Aorta (tissue), 5 donors: ENCODE data around the gene POU2AF1. TPM values are rescaled to one million over a fixed set of nuclear protein-coding genes. Genes with fewer than 3 reads are reported as not detected.

ENCODE experiments used
- ATAC-seq: fragments of 200-7000 bp; cut with Tn5 transposase; one replicate; pipeline ENCODE4 v1.9.1; 2022; ENCODE audit warnings: moderate library complexity; ENCODE audit not compliant: low FRiP score
- DNase-seq, 2 donors: peaks; one replicate each; pipeline ENCODE4 v3.0.0-alpha.2; 2020
- H3K27ac ChIP-seq, 2 donors: one replicate each; pipeline ENCODE4 v1.5.1; 2013; ENCODE audit warnings: low read length in 2 of 2, mild to moderate bottlenecking in 2 of 2, moderate library complexity in 2 of 2, control low read depth in 1 of 2, inconsistent platforms in 1 of 2, low read depth in 1 of 2
- H3K27me3 ChIP-seq, 2 donors: one replicate each; pipeline ENCODE4 v1.6.1; 2013; ENCODE audit warnings: control low read depth in 1 of 2, low read length in 1 of 2, mild to moderate bottlenecking in 1 of 2, moderate library complexity in 1 of 2; ENCODE audit not compliant: insufficient read depth in 2 of 2, control insufficient read depth in 1 of 2
- H3K36me3 ChIP-seq, 2 donors: one replicate each; pipeline ENCODE4 v1.6.1; 2013; ENCODE audit warnings: control low read depth in 1 of 2, low read length in 1 of 2, mild to moderate bottlenecking in 1 of 2; ENCODE audit not compliant: insufficient read depth in 2 of 2, control insufficient read depth in 1 of 2
- H3K4me1 ChIP-seq, 2 donors: one replicate each; pipeline ENCODE4 v1.6.1; 2013; ENCODE audit warnings: low read length in 2 of 2, control low read depth in 1 of 2, mild to moderate bottlenecking in 1 of 2, moderate library complexity in 1 of 2; ENCODE audit not compliant: insufficient read depth in 2 of 2, control insufficient read depth in 1 of 2
- H3K4me3 ChIP-seq, 2 donors: one replicate each; pipeline ENCODE4 v1.5.1; 2013; ENCODE audit warnings: low read length in 2 of 2, control low read depth in 1 of 2, mild to moderate bottlenecking in 1 of 2
- H3K9me3 ChIP-seq: one replicate; pipeline ENCODE4 v1.6.1; 2013; ENCODE audit warnings: mild to moderate bottlenecking, low read length; ENCODE audit not compliant: control insufficient read depth
- WGBS, 2 donors: extraction: QIAGEN DNeasy Blood & Tissue Kit; methylation state at CpG; one replicate each; pipeline ENCODE4 v1.1.7; 2013; 5-methylcytosine and 5-hydroxymethylcytosine counted together
- intact Hi-C, 2 donors: fragments of 100-400 bp; cut with DNase I; formaldehyde crosslinking; loops; one replicate each; pipeline versions ENCODE4 v1.14.2 to v1.15.0; 2022
- microRNA-seq, 2 donors: library from miRNA; unstranded; fragments of <30 nt; microRNA quantifications; one replicate each; pipeline ENCODE4 v1.2.0, GENCODE V29; 2020
- polyA plus RNA-seq, 2 donors: library from polyadenylated mRNA; stranded (reverse); fragments of 200-250 nt; gene quantifications; one replicate each; pipeline ENCODE4 v1.2.3, GENCODE V29; 2013
- total RNA-seq, 2 donors: library from RNA; stranded (reverse); fragmentation: NEBNext Ultra II Directional; extraction: Animal tissue kit (Norgen Biotek cat#: 25700); gene quantifications; one replicate each; pipeline ENCODE4 v1.2.1, GENCODE V29; 2021
- donor health status: healthy with polysubstance abuse.
- donor health status: Bipolar disorder and iron deficiency.
- donor health status: DM: no; HTN: no; CAD: no.
- donor health status: DM: no; HTN: no; CAD: no.
- donor health status: DM: yes; HTN: yes; CAD: no.

POU2AF1 gene
- total and polyA plus RNA-seq, 4 donors, result 0.05 to 1.2 (median 0.54) TPM

DNA sequence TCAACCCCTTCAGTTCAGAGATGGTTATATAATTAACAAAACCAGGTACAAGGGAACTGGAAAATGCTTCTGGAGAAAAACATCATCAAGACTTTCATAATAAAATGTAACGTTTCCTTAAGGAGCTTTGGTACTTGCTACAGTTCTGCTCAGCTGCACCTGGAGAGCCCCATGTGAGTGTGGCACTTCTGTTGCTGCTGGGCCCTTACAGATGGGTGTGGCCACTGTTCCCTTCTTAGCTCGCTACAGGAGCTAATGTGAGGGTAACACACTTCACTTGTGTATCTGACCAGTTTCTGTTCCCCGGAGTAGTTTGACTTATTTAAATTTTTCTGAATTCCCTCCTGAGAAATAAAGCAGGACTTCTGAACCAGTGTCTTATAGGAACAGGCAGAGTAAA, 76.8 kb downstream of the POU2AF1 start:
- DNase-seq (no peak), ATAC-seq (no peak)
- Histone ChIP-seq H3K27ac (no peak overlapping the region), H3K36me3 (no peaks in the 10 kb centered on the region), H3K27me3 (no peaks in the 10 kb centered on the region), H3K4me3 (no peak overlapping the region), H3K9me3 (no peaks in the 10 kb centered on the region), H3K4me1 (peaks cover 0 to 3% of the 10 kb centered on the region in 2 donors)
- intact Hi-C loops, result loop anchor here in 1 of 2 donors (10.0 kb wide), 1 partner anchor 53 kb away; no protein-coding TSS in a partner anchor
- WGBS, 2 donors, result 85 to 86% methylated on average over 3 of the region's 3 CpGs

Small RNA genes within 50 kb of the gene (microRNA-seq; reads per million reads assigned to microRNA genes)
- 0 reads per million in 2 donors for gene MIR4491

Other genes with a start within 250 kb of the POU2AF1 start
- gene POU2AF2, start 133.6 kb downstream of the POU2AF1 start, total RNA-seq, result not detected
- gene POU2AF2, start 133.6 kb downstream of the POU2AF1 start, polyA plus RNA-seq, result not detected
- 1 to 10 TPM; 1.1 to 4.5 TPM for gene POU2AF3, start 80.7 kb downstream of the POU2AF1 start, total RNA-seq
- gene POU2AF3, start 80.7 kb downstream of the POU2AF1 start, polyA plus RNA-seq, result 1 to 10 TPM in 1 of 2 donors, not detected in 1; 4.2 TPM
- not detected for gene BTG4, start 133.1 kb upstream of the POU2AF1 start, total RNA-seq
- not detected for gene BTG4, start 133.1 kb upstream of the POU2AF1 start, polyA plus RNA-seq
- gene HOATZ, start 135.5 kb upstream of the POU2AF1 start, total RNA-seq, result not detected
- gene HOATZ, start 135.5 kb upstream of the POU2AF1 start, polyA plus RNA-seq, result not detected
- gene LAYN, start 161.4 kb upstream of the POU2AF1 start, total RNA-seq, result 10 to 100 TPM; 20.8 to 23.1 TPM
- gene LAYN, start 161.4 kb upstream of the POU2AF1 start, polyA plus RNA-seq, result 10 to 100 TPM; 17.6 to 30.2 TPM
- gene SIK2, start 223.2 kb upstream of the POU2AF1 start, total RNA-seq, result 10 to 100 TPM; 13.0 to 21.9 TPM
- 1 to 10 TPM; 3.5 to 8.6 TPM for gene SIK2, start 223.2 kb upstream of the POU2AF1 start, polyA plus RNA-seq